Stimulated activated CD8-positive, alpha-beta memory T cell treated with anti-CD3 and anti-CD28 coated beads, Interleukin-15, amount 100 ng/mL, for 24 hours (primary cell): ENCODE results near the gene RUBCNL.

Experiments used
- DNase-seq: peaks from one replicate; pipeline ENCODE4 v3.0.0-alpha.2; 2020; ENCODE audit warnings: low read depth

RUBCNL gene

DNA sequence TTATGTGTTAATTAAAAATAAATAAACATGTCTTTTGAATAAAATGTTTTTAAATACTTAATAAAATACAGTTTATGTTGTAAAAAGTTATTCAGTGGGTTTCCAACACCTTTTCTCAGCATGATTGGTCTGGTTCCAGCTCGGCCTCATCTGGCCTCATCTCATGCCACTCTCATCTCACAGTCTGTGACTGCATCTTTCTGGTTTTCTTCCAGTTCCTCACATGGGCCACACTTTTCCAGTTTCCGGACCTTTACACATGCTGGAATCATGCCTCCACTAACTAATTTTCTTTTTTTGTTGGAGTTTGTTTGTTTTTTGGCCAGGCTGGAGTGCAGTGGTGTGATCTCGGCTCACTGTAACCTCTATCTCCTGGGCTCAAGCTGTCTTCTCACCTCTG is 82.5 kb downstream of the RUBCNL start:
- DNase-seq = no peak

DNA sequence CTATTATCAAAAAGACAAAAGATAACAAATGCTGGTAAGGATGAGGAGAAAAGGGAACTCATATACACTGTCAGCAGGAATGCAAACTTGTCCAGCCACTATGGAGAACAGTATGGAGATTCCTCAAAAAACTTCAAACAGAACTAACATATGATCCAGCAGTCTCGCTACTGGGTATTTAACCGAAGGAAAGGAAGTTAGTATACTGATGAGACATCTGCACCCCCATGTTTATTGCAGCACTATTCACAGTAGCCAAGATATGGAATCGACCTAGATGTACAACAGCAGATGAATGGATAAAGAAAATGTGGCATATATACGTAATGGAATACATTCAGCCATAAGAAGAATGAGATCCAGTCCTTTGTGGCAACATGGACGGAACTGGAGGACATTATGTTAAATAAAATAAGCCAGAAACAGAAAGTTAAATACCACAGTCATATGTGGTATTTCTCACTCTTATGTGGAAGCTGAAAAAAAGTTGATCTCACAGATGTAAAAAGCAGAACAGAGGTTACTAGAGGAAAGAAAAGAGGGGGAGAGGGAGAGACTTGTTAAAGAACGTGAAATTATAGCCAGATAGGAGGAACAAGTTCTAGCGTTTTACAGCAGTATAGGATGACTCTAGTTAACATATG is 83.2 kb downstream of the RUBCNL start:
- DNase-seq = no peak

DNA sequence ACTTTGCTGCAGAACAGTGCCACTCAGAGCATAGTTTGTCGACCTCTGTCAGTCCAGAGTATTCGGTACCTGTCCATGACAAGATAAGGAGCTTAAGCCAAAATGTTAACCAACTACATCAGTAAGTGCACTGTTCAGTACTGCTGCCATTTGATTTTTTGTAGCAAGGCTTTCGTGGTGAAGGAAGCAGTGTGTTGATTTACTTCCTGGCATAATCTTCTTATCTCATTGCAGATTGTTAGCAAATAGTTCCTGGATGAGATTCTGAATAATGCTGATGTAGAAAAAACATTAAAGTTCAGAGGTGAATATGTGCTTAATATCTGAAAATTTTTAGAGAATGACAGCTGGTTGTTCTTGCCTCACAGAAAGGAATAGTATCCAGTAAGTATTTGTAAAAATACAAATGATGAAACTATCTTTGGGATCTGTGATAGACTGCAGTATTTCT is 89.7 kb downstream of the RUBCNL start:
- no peak for DNase-seq

DNA sequence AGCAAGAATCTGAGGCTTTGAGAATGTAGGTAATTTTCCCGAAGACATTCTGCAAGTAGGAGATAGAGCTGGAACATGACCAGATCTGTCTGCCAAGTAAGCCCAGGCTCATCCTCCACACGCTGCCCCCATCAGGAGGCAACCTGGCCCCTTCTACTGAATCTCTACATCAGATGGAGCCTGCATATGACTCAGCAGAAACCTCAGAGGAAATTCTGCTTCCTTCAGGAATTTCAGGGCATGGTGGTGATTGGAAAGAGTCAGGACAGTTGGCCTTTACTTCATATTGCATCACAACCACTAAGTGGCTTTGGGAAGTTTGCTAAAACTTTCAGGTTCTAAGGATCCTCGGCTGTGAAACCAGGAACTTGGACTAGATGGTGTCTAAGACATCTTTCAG is 90.1 kb downstream of the RUBCNL start:
- no peak for DNase-seq

DNA sequence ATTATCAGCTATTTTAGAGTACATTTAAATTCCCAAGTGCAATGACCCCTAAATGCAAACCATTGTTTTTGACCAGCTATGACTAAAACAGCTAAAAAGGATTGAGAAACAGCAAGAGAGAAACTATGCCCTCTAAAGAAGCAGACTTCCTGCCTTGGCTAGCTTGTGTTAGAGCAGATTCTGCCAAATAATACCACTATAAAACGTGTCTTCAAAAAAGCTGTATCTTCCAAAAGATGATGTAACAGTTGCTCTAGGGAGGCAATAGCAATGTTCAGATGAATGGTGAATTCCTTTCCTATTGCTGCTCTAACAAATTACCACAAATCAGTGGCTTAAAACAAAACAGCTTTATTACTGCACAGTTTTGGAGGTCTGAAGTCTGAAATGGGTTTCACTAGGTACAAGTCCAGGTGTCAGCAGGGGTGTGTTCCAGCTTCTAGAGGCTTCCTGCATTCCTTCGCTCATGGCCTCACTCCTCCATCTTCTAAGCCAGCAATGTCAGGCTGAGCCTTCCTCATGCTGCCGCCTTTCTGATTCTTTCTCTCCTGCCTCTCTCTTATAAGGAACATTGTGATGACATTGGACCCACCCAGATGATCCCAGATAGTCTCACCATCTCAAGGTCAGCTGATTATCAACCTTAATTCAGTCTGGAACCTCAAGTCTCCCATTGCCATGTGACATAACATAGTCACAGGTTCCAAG is 90.8 kb downstream of the RUBCNL start:
- no peak for DNase-seq

DNA sequence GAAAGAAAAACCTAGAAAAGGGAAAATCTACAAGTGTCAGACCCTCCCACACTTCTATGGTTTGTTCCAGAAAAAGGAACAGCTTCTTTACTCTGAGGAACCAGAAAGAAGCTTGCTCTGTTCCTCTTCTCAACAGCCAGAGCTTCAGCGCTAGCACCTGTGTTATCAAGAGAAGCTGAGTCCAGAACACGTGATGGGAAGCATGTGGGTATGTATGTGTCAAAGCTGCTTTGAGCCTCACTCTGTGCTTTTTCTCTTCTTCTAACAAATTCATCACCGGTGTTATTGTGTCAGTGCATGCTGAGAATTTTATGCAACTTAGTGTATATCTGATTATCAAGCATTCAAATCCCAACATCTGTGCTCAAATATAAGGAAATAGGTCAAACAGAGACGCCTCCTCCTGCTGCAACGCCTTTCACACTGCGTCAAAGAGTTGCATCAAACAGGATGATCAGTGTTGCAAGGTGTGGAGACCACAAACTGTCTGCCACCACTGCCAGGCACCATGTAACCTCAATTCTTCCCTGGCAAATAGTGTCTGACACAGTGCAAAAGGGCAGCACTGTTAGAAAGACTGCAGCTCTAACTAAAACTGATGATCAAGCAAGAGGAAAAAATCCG is 91.4 kb downstream of the RUBCNL start:
- no peak for DNase-seq

DNA sequence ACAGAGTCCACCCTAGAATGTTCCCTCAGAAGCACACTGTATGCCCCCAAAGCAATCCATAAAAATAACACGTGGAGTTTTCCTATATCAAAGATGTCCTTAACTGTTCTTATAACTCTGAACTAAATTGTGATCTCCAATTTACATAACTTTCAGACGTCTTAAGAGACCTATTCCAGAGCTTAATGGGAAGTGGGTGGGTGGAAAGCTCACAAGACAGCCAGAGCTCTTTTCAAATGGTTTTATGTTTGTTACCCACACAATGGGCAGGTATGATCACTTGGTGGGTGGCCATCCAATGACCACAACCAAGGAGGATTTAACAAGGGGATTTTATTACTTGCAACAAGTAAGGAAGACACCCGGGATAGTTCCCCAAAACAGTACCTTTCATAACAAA is 93.6 kb downstream of the RUBCNL start:
- DNase-seq = no peak
